CD4-positive, alpha-beta memory T cell (primary cell): ENCODE results near the gene NAALADL2. TPM values are rescaled to one million over a fixed set of nuclear protein-coding genes. Genes with fewer than 3 reads are reported as not detected.

ENCODE experiments used
- CTCF ChIA-PET: fragments of 350-600 bp; sonication (Branson Sonifier 250); formaldehyde crosslinking; loops from one replicate; lab custom pipeline; 2021; ENCODE audit warnings: inconsistent platforms; ENCODE audit not compliant: partially characterized antibody; lab: Charles Lee
- POLR2A ChIA-PET: fragments of 350-600 bp; sonication (Branson Sonifier 250); formaldehyde crosslinking; loops from one replicate; lab custom pipeline; 2021; ENCODE audit not compliant: partially characterized antibody; lab: Charles Lee
- DNase-seq, 5 donors: peaks; one replicate each; pipeline versions ENCODE4 v3.0.0 to v3.0.0-alpha.2; 2020 to 2022; ENCODE audit warnings: mixed read lengths in 1 of 5
- H3K27ac ChIP-seq: one replicate; pipeline ENCODE4 v1.7.0; 2013; ENCODE audit warnings: low read depth, low read length
- H3K27me3 ChIP-seq: 2 replicates; pipeline ENCODE4 v1.7.0; 2013; ENCODE audit warnings: mild to moderate bottlenecking, low read length, moderate library complexity; ENCODE audit not compliant: insufficient read depth
- H3K36me3 ChIP-seq: 2 replicates; pipeline ENCODE4 v1.7.0; 2013; ENCODE audit warnings: mild to moderate bottlenecking, low read length, moderate library complexity; ENCODE audit not compliant: insufficient read depth
- H3K4me1 ChIP-seq: 2 replicates; pipeline ENCODE4 v1.7.0; 2013; ENCODE audit warnings: mild to moderate bottlenecking, low read length, moderate library complexity; ENCODE audit not compliant: insufficient read depth
- H3K4me3 ChIP-seq, 2 donors: one replicate each; pipeline ENCODE4 v1.7.0; 2013; ENCODE audit warnings: low read length in 2 of 2, mild to moderate bottlenecking in 1 of 2
- H3K9me3 ChIP-seq, 2 donors: one replicate each; pipeline ENCODE4 v1.7.0; 2013; ENCODE audit warnings: low read length in 2 of 2, control low read depth in 1 of 2; ENCODE audit not compliant: control insufficient read depth in 1 of 2
- H3K27ac Mint-ChIP-seq, 7 donors: one replicate each; pipeline ENCODE4 v1.8.0; 2020 to 2021; ENCODE audit warnings: mixed read lengths in 7 of 7, mild to moderate bottlenecking in 6 of 7, inconsistent platforms in 3 of 7, moderate library complexity in 3 of 7
- H3K27me3 Mint-ChIP-seq, 2 donors: one replicate each; pipeline ENCODE4 v1.8.0; 2020 to 2021; ENCODE audit warnings: mixed read lengths in 2 of 2
- H3K36me3 Mint-ChIP-seq, 2 donors: one replicate each; pipeline ENCODE4 v1.8.0; 2020 to 2021; ENCODE audit warnings: mixed read lengths in 2 of 2, inconsistent platforms in 1 of 2, mild to moderate bottlenecking in 1 of 2
- H3K4me1 Mint-ChIP-seq, 4 donors: one replicate each; pipeline ENCODE4 v1.8.0; 2020 to 2021; ENCODE audit warnings: mixed read lengths in 4 of 4, mild to moderate bottlenecking in 1 of 4
- H3K4me3 Mint-ChIP-seq, 8 donors: one replicate each; pipeline ENCODE4 v1.8.0; 2020 to 2021; ENCODE audit warnings: mixed read lengths in 8 of 8, mild to moderate bottlenecking in 7 of 8, moderate library complexity in 6 of 8, inconsistent platforms in 3 of 8
- H3K9me3 Mint-ChIP-seq, 8 donors: one replicate each; pipeline ENCODE4 v1.8.0; 2020 to 2021; ENCODE audit warnings: mixed read lengths in 8 of 8, mild to moderate bottlenecking in 5 of 8, inconsistent platforms in 3 of 8, moderate library complexity in 1 of 8
- intact Hi-C: fragments of 100-400 bp; cut with micrococcal nuclease; formaldehyde crosslinking; loops from one replicate; pipeline ENCODE4 v1.15.1; 2023
- polyA plus RNA-seq, 2 donors: library from polyadenylated mRNA; unstranded; fragments of 300-500 nt; fragmentation: Illumina TruSeq; gene quantifications; one replicate each; pipeline ENCODE4 v1.2.3, GENCODE V29; 2021
- total RNA-seq, 2 experiments: library from RNA; stranded (reverse); gene quantifications; one replicate each; pipeline ENCODE4 v1.2.3, GENCODE V29; 2021

Gene NAALADL2
- total and polyA plus RNA-seq, 4 experiments from 2014 or later, result not detected

DNA sequence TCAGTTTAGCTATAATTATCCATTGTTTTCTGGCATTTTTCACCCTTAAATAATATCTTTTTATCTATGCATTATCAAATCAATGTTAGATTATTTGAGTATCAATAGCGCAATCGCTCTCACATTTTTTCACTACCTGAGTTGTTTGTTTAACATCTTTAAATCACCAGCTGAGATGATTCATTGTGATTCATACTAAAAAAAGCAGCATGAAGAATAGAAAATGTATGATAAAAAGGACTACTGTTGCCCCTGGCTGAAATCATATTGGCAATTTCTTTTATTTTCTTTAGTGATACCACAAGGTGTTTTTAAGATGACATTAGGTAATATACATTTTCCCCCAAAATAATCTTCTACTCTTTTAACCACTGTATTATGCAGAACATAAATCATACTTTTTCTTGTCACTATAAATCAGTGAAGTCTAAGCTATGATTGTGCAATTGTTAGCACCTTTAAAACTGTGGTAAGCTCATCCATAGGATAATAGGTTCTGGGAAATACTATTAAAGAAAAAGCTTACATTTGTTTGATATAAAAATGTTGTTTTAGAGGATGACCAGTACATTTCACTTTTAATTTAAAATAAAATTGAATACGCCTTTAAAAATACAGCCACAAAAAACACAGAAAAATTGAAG, 889.1 kb downstream of the NAALADL2 start:
- Mint-ChIP-seq H3K4me1 (no peaks in the 10 kb centered on the region), H3K4me3 (no peak overlapping the region), H3K27ac (no peak overlapping the region), H3K36me3 (no peaks in the 10 kb centered on the region), H3K9me3 (peaks cover 0 to 9% (median 0%) of the 10 kb centered on the region in 8 donors), H3K27me3 (no peaks in the 10 kb centered on the region)
- ChIA-PET CTCF (no interaction called here), POLR2A (no interaction called here)
- no peaks in the 10 kb centered on the region for H3K4me1 ChIP-seq
- H3K36me3 ChIP-seq, result no peaks in the 10 kb centered on the region
- no peaks in the 10 kb centered on the region for H3K9me3 ChIP-seq
- intact Hi-C loops, result no loop called here
- H3K4me3 ChIP-seq, result no peak overlapping the region
- H3K27me3 ChIP-seq, result no peaks in the 10 kb centered on the region
- no peak for DNase-seq
- H3K27ac ChIP-seq, result no peak overlapping the region

DNA sequence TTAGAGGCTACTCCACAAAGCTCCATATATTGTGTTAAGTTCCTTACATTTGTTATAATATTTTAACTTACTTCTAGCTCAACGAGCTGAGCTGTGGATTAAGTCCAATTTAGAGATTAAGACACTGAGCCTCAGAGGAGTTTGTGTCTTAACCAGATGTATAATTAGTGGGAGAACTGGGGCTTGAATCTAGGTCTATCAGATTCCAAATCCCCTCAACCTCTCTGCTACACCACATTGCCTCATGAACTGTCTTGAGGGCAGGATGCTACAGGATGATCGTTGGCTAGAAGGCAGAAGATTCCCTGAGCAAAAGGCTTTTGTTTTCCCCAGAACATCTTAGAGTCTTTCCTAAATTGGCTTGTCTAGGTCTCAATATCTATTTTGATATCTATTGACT, 890.8 kb downstream of the NAALADL2 start:
- Histone ChIP-seq H3K4me1 (no peaks in the 10 kb centered on the region), H3K4me3 (no peak overlapping the region), H3K36me3 (no peaks in the 10 kb centered on the region), H3K27me3 (no peaks in the 10 kb centered on the region), H3K9me3 (no peaks in the 10 kb centered on the region), H3K27ac (no peak overlapping the region)
- Mint-ChIP-seq H3K4me1 (no peaks in the 10 kb centered on the region), H3K4me3 (no peak overlapping the region), H3K36me3 (no peaks in the 10 kb centered on the region), H3K9me3 (peaks cover 0 to 5% (median 0%) of the 10 kb centered on the region in 8 donors), H3K27ac (no peak overlapping the region), H3K27me3 (no peaks in the 10 kb centered on the region)
- no peak for DNase-seq
- ChIA-PET POLR2A (no interaction called here), CTCF (no interaction called here)
- intact Hi-C loops, result no loop called here

DNA sequence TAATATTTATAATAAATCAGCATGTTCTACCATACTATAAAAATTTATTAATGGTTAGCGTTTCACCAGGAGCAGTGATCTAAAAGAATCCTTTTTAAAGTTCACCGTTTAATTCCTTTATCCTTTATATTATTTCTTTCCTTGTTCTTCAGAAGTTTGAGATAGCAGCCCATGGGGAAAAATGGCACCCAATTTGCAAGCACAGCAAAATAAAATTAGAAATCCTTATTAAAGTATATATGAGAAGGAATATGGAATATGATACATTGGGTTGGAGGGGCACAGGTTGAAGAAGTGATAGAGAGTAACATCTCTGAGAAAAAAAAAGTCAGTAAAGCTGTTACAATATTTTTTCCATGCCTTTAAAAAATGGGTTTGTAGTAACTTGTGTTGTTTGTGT, 892.0 kb downstream of the NAALADL2 start:
- POLR2A ChIA-PET, result no interaction called here
- no peak overlapping the region for H3K4me3 Mint-ChIP-seq
- no peak overlapping the region for H3K27ac ChIP-seq
- no peak for DNase-seq
- CTCF ChIA-PET, result no interaction called here
- peaks cover 0 to 5% (median 0%) of the 10 kb centered on the region in 8 donors for H3K9me3 Mint-ChIP-seq
- H3K27ac Mint-ChIP-seq, result no peak overlapping the region
- H3K4me3 ChIP-seq, result no peak overlapping the region
- no peaks in the 10 kb centered on the region for H3K27me3 Mint-ChIP-seq
- no peaks in the 10 kb centered on the region for H3K36me3 Mint-ChIP-seq
- H3K27me3 ChIP-seq, result no peaks in the 10 kb centered on the region
- intact Hi-C loops, result no loop called here
- H3K4me1 ChIP-seq, result no peaks in the 10 kb centered on the region
- no peaks in the 10 kb centered on the region for H3K4me1 Mint-ChIP-seq
- no peaks in the 10 kb centered on the region for H3K36me3 ChIP-seq
- H3K9me3 ChIP-seq, result no peaks in the 10 kb centered on the region

DNA sequence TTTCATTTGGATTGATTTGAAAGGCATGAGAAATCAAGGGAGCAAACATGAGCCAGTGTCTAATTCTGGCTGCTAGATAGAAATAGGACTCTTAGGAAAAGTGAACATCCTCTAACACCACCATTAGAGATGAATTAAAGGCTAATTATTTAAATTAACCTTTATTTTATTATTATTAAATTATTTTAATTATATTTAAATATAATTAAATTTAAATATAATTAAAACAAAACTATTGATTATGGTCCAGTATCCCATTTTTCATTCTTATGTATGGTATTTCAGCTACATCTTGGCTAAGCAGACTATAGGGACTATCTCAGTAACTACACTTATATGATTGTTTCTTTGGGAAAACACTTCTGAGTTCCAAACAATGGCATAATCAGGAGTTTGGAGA, 904.8 kb downstream of the NAALADL2 start:
- H3K4me1 ChIP-seq, result no peaks in the 10 kb centered on the region
- no peak for DNase-seq
- Mint-ChIP-seq H3K9me3 (peaks cover 0 to 5% (median 1%) of the 10 kb centered on the region in 8 donors), H3K27ac (no peak overlapping the region), H3K4me1 (no peaks in the 10 kb centered on the region), H3K27me3 (no peaks in the 10 kb centered on the region), H3K36me3 (no peaks in the 10 kb centered on the region), H3K4me3 (no peak overlapping the region)
- intact Hi-C loops, result no loop called here
- H3K4me3 ChIP-seq, result no peak overlapping the region
- no peaks in the 10 kb centered on the region for H3K36me3 ChIP-seq
- H3K9me3 ChIP-seq, result no peaks in the 10 kb centered on the region
- H3K27me3 ChIP-seq, result no peaks in the 10 kb centered on the region
- no peak overlapping the region for H3K27ac ChIP-seq
- ChIA-PET POLR2A (no interaction called here), CTCF (no interaction called here)

DNA sequence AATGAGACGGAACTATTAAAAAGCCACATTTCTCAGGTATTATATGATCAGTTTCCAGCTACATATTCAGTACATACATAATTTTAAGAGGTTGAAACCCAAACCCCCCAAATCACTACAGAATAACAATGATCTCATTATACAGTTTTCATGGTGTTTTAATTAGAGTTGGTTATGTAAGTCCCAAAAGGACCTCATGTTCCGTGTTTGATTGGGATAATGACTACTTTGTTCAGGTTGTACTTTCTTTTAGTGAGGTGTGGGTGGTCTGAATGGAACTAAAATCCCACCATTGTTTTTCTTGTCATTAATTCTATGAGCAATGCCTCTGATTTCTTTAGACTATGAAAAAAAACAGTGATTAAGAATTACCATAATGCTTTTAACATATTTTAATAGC, 905.6 kb downstream of the NAALADL2 start:
- Histone ChIP-seq H3K4me3 (no peak overlapping the region), H3K27ac (no peak overlapping the region), H3K9me3 (no peaks in the 10 kb centered on the region), H3K4me1 (no peaks in the 10 kb centered on the region), H3K27me3 (no peaks in the 10 kb centered on the region), H3K36me3 (no peaks in the 10 kb centered on the region)
- no peak overlapping the region for H3K27ac Mint-ChIP-seq
- DNase-seq, result no peak
- no peak overlapping the region for H3K4me3 Mint-ChIP-seq
- no peaks in the 10 kb centered on the region for H3K36me3 Mint-ChIP-seq
- peaks cover 0 to 5% (median under 1%) of the 10 kb centered on the region in 8 donors for H3K9me3 Mint-ChIP-seq
- ChIA-PET POLR2A (no interaction called here), CTCF (no interaction called here)
- H3K27me3 Mint-ChIP-seq, result no peaks in the 10 kb centered on the region
- intact Hi-C loops, result no loop called here
- H3K4me1 Mint-ChIP-seq, result no peaks in the 10 kb centered on the region

DNA sequence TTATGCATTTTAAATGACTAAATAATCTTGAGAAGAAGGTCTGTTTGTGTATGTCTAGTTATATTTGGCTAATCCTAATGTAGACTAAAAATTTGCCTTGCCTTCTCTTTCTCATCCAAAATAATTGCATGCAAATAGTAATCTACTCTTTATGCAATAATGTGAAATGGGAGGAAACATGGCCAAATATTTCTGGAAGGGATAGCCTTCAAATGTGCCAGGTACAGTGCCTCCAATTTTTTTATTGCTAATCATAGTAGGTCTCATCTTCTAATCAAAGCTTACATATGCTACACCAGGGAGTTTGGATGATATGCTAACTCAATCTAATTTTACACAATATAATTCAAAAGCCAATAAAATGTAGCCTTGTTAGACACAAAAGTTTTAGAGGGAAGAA, 911.3 kb downstream of the NAALADL2 start:
- intact Hi-C loops, result no loop called here
- Mint-ChIP-seq H3K36me3 (no peaks in the 10 kb centered on the region), H3K9me3 (peaks cover 0 to 3% (median 0%) of the 10 kb centered on the region in 8 donors), H3K4me3 (no peak overlapping the region), H3K27me3 (no peaks in the 10 kb centered on the region), H3K27ac (no peak overlapping the region), H3K4me1 (no peaks in the 10 kb centered on the region)
- H3K4me3 ChIP-seq, result no peak overlapping the region
- H3K27ac ChIP-seq, result no peak overlapping the region
- H3K36me3 ChIP-seq, result no peaks in the 10 kb centered on the region
- no peak for DNase-seq
- ChIA-PET CTCF (no interaction called here), POLR2A (no interaction called here)
- H3K27me3 ChIP-seq, result no peaks in the 10 kb centered on the region
- H3K4me1 ChIP-seq, result no peaks in the 10 kb centered on the region
- H3K9me3 ChIP-seq, result no peaks in the 10 kb centered on the region

DNA sequence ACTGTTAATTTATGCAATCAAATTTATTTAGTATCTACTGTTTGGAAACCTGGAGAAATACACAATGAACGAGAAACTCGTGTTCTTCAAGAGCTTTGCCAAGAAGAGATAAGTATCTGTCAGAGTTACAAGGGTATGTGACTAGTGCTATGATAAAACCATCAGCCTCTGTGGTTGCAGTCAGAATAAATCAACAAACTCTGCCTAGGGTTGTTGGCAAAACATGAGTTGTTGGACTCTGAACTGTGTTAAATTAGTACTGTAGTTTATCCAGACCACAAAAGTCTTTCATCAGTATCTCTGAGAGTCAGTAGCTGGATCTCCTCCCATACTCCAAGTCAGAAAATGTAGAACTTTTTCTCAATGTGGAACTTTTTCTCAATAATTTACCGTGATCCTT, 918.4 kb downstream of the NAALADL2 start:
- no peaks in the 10 kb centered on the region for H3K4me1 ChIP-seq
- POLR2A ChIA-PET, result no interaction called here
- no peak overlapping the region for H3K27ac Mint-ChIP-seq

More for the DNA sequence above, 918.4 kb downstream of the NAALADL2 start:
- Mint-ChIP-seq H3K27me3 (no peaks in the 10 kb centered on the region), H3K4me1 (no peaks in the 10 kb centered on the region), H3K4me3 (no peak overlapping the region), H3K36me3 (no peaks in the 10 kb centered on the region), H3K9me3 (peaks cover 0 to 6% (median 2%) of the 10 kb centered on the region in 8 donors)
- intact Hi-C loops, result no loop called here
- no peak overlapping the region for H3K27ac ChIP-seq
- no peak for DNase-seq
- H3K27me3 ChIP-seq, result no peaks in the 10 kb centered on the region
- CTCF ChIA-PET, result no interaction called here
- H3K36me3 ChIP-seq, result no peaks in the 10 kb centered on the region
- H3K4me3 ChIP-seq, result no peak overlapping the region
- no peaks in the 10 kb centered on the region for H3K9me3 ChIP-seq
